Right ventricle myocardium inferior (tissue), 1 donor: ENCODE measurements around the gene TSNAX. TPM values are rescaled to one million over a fixed set of nuclear protein-coding genes. Genes with fewer than 3 reads are reported as not detected.
"Not testable (repeated sequence)": the region's sequence is repeated elsewhere in the genome, so short reads cannot be mapped to it uniquely, and the experiment has no call there.

Experiments
- ATAC-seq: fragments of 200-7000 bp; cut with Tn5 transposase; one replicate; pipeline ENCODE4 v1.9.1; 2020; ENCODE audit warnings: mild to moderate bottlenecking, moderate library complexity
- DNase-seq: peaks from one replicate; pipeline ENCODE4 v3.0.0; 2021; ENCODE audit errors: missing footprints
- intact Hi-C: fragments of 100-400 bp; cut with DNase I; formaldehyde crosslinking; loops from one replicate; pipeline ENCODE4 v1.11.0; 2022
- total RNA-seq: library from RNA; stranded (reverse); fragmentation: NEBNext Ultra II Directional; extraction: Animal tissue kit (Norgen Biotek cat#: 25700); gene quantifications from one replicate; pipeline ENCODE4 v1.2.1, GENCODE V29; 2021
- donor health status: DM: no; HTN: yes; CAD: no; lungs with severe emphysema.

Gene TSNAX
- total RNA-seq, 1 donor from 2014 or later, result 22.6 TPM

DNA sequence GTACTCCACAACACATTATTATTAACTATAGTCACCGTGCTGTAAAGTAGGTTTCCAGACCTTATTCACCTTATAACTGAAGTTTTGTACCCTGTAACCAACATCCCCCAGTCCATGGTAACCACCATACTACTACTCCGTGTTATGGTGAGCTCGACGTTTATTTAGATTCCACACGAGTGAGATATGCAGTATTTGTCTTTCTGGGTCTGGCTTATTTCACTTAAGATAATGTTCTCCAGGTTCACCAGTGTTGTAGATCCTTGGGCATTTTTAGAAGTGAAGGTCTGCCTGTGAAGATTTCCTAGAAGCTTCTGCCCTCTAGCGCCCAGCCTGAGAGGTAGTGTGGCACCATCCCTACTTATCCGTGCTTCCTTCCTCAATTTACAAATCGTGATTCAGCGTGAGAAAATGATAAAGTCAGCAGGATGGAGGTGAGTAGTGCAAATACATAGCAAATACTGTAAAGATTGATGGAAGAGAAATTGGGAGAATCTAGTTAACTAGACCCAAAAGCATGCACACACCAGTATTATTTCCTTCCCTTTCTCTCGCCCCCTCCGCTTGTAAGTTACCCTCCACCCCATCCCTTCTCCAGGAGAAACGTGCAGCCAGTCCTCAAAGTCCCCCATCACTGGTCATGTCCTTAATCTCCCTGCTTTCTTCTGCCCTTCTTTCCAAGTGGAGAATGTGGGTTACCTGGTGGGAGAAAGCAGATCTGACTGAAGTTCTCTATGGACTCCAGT, 62.2 kb downstream of the TSNAX start:
- intact Hi-C loops, result loop anchor here (1.0 to 10.0 kb wide), 3 partner anchors 63 to 232 kb away; partner anchors contain the start of genes EGLN1 and TSNAX
- DNase-seq (no peak), ATAC-seq (peak; percentile 81)

DNA sequence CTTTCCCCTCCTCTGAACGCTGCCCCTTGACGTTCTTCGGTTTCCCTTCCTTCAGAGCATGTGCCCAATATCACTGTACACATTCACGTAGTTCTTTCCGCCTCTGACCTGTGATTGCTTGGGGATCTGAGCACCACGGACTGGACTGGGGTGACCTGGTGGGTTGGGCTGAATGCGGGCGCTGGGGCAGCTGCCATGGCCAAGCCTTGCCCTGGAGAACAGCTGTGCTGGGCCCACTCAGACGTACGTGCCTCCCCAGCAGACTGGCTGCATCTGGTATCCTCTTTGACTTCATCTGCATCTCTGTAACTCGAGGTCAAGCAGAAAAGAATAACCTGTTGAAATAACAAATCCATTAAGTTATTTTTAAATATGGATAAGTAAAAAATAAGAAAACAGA, 63.0 kb downstream of the TSNAX start:
- DNase-seq (no peak), ATAC-seq (no peak)
- intact Hi-C loops, result loop anchor here (5.0 to 10.0 kb wide), 2 partner anchors 64 to 167 kb away; partner anchors contain the start of genes EGLN1 and TSNAX

DNA sequence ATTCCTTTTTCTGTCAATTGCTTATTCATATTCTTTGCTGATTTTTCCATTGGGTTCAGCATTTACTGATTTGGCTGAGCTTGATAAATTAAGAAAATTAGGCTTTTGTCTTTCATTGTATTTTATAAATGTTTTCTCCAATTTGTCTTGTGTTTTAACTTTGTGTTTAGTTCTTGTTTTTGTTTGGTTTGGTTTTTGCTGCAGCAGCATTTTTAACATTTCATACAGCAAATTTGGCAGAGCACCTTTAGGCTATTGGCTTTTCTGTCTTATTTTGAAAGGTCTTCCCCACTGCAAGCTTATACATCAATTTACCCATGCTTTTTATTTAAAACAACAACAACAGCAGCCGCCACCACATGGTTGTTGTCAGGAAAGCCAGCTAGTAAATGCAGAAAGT, 64.3 kb downstream of the TSNAX start:
- intact Hi-C loops, result loop anchor here (5.0 to 10.0 kb wide), 2 partner anchors 66 to 168 kb away; partner anchors contain the start of genes EGLN1 and TSNAX
- no peak for ATAC-seq

DNA sequence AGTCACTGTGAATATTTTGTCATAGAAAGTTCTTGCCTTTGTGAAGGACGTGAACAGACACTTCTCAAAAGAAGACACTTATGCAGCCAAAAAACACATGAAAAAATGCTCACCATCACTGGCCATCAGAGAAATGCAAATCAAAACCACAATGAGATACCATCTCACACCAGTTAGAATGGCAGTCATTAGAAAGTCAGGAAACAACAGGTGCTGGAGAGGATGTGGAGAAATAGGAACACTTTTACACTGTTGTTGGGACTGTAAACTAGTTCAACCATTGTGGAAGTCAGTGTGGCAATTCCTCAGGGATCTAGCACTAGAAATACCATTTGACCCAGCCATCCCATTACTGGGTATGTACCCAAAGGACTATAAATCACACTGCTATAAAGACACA, 64.8 kb downstream of the TSNAX start:
- intact Hi-C loops, result loop anchor here (5.0 to 10.0 kb wide), 2 partner anchors 66 to 168 kb away; partner anchors contain the start of genes EGLN1 and TSNAX
- not testable (repeated sequence) for ATAC-seq, DNase-seq

More for the DNA sequence above, 64.3 kb downstream of the TSNAX start:
- DNase-seq, result no peak

DNA sequence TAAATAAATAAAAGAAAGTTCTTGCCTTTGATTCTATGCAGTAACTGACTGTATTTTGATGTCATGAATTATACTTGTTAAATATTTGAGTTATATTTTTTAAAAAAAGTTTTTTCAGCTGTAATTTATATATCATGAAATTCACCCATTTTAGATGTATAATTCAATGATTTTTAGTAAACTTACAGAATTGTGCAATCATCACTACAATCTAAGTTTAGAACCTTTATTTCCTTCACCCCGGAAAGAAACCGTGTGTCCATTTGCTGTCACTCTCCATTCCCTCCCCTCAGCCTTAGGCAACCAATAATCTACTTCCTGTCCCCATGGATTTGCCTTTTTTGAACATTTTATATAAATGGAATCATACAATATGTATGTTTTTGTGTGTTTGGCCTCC, 65.7 kb downstream of the TSNAX start:
- intact Hi-C loops, result loop anchor here (5.0 to 10.0 kb wide), 2 partner anchors 67 to 169 kb away; partner anchors contain the start of genes EGLN1 and TSNAX
- ATAC-seq (no peak), DNase-seq (no peak)

DNA sequence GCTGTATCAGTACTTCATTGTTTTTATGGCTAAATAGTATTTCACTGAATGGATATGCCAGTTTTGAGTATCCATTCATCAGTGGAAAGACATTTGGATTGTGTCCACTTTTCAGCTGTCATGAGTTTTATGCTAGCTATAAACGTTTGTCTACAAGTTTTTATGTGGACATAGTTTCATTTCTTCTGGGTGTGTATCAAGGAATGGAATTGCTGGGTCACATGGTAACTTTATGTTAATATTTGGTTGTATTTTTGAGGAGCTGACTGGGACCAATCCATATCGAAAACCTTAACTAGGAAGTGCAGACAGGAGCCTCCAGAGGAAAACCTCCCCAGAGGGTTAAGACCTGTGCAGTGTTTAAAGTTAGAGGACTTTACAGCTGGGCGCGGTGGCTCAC, 66.3 kb downstream of the TSNAX start:
- intact Hi-C loops, result loop anchor here (5.0 to 10.0 kb wide), 2 partner anchors 67 to 170 kb away; partner anchors contain the start of genes EGLN1 and TSNAX
- DNase-seq (no peak), ATAC-seq (no peak)

DNA sequence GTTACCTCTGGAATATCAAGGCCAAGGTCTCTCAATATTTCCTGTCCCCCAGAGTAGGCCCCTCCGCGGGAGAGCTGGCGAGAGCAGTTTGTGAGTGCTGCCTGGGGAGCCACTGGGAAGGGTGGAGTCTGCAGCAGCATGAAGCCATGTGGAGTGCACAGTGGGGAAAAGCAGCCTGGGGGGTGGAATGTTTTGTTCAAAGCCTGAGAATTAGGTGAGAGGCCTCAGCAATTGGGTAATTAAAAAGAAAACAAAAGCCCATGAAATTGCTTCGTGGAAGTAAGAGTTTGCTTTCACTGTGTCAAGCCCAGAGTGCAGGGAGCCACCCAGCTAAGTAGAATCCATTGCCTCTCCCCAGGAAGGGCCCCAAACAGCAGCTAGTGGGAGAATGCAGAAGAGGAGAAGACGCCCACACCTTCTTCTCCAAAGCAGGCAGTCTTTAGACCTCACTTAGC, 67.9 kb downstream of the TSNAX start:
- ATAC-seq, result no peak
- intact Hi-C loops, result loop anchor here (10.0 kb wide), 1 partner anchor 172 kb away; the partner anchor contains the start of gene EGLN1
- no peak for DNase-seq

DNA sequence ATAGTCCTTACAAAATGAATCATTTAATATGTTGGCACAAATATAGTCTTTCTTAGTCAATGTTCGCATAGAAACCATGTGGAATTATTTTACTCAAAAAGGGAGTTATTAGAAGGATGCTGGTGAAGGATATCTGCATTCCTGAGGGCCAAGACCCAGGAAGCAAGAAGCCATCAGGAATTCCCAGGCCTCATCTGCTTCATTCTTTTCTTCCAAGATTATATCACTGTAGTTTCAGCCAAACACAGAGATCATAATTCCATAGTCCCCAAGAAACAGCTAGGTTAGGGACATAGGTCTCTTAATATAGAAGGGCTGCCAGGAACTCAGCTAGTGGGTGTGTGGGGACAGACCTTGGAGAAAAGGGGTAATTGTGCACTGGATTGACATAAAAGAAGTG, 69.5 kb downstream of the TSNAX start:
- intact Hi-C loops, result loop anchor here (10.0 kb wide), 1 partner anchor 173 kb away; the partner anchor contains the start of gene EGLN1
- DNase-seq (no peak), ATAC-seq (no peak)

DNA sequence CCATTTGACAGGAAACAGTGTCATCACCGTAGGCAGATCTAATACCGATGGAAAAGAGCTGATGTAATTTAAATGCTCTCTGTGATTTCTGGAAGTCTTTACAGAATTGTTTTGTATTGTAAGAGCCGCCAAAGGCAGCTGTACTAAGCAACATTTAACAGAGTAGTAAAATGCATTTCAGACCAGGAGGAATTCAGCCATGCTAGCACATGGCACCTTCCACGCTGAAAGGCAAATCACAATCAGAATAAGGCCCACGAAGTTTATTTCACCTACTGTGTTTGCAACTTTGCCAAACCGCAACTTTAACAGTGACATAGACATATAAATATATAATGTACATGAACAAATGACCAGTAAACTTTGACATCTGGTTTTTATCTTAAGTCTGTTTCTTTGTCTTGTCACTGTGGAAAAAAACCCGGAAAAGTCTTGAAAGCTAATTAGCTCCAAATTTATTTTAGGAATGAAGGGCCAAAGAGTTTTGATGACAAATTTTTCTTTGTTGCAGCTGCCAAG, 72.0 kb downstream of the TSNAX start:
- intact Hi-C loops, result loop anchor here (10.0 kb wide), 1 partner anchor 356 kb away; the partner anchor contains the start of gene GNPAT
- ATAC-seq, result peak; percentile 26
- DNase-seq, result no peak

DNA sequence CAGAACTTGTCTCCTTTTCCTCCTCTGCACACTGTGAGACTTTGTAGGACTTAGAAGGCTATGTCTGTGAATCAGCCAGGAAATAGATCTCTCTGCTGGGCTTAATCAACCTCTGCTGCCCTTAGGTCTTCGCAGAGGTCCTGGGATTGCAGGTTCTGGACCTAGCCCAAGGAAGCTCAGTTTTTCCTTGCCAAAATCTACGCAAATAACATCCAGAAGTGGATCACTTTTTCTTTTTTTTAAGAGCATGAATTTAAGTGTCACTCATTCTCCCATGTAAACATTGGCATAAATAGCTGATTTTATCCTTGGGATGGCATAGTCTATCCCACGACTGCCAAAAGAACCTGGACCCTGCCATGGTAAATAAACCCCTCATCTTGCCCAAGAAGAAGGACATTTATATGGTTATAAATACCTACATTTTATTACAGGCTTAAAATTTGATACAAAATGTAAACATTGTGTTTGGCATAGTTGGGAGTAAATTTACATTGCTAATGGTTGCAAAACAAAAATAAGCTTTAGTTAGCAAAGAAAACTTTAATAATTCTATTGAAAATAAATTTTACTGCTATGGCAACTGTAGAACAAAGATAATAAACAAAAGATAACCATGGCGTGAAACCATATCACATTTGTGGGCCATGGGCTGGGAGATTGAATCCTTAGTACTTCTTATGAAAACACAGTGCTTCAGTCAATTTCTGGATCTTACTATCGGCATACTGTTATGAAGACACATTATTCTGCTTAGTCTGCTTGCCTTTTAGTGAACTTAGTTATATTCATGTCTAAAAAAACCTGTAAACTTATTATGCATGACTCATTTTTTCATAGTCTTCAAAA, 73.6 kb downstream of the TSNAX start:
- DNase-seq, result no peak
- ATAC-seq, result peak; percentile 42
- intact Hi-C loops, result loop anchor here (10.0 kb wide), 1 partner anchor 357 kb away; the partner anchor contains the start of gene GNPAT

DNA sequence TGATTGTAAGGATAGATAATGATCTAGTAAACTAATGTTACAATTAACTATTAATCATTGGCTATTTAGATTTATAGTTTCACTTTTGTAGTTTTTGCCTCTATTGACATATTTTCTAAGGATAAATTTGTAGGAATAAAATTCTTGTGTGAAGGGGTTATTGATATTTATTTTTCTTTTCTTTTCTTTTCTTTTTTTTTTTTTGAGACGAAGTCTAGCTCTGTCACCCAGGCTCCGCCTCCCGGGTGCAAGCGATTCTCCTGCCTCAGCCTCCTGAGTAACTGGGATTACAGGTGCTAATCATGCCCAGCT, 74.2 kb downstream of the TSNAX start:
- ATAC-seq, result no peak
- no peak for DNase-seq
- intact Hi-C loops, result loop anchor here (10.0 kb wide), 1 partner anchor 358 kb away; the partner anchor contains the start of gene GNPAT

DNA sequence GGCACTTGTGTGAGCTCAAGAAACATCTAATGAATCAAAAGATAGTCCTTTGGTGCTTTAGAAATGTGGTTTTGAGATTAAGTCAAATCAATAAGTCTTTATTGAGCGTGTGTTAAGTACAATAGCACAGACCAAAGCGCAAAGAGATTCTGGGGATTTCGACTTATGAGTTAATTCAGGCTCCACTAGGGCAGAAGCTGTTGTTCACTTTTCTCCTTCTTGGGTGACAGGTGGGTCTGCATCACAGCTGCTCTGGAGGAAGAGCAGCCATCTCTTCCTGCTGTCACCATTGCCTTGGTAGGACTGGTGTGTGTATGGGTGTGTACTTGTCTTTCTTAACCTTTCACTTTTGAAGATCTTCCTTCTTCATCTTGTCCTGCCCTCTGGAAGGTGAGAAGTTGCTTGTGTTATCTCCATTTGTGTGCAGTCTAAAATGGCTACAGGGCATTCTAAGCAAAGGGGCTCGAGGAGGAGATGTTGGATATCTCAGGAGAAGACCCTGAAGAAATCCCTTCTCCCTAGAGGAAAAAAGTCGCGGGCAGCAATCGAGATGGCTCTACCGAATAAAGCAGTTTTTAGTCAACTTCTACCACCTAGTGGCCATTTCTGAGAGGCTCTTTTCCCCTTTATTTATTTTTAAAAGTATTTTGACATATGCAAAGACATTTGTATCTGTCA, 75.3 kb downstream of the TSNAX start:
- no peak for DNase-seq
- intact Hi-C loops, result loop anchor here (10.0 kb wide), 1 partner anchor 359 kb away; the partner anchor contains the start of gene GNPAT

DNA sequence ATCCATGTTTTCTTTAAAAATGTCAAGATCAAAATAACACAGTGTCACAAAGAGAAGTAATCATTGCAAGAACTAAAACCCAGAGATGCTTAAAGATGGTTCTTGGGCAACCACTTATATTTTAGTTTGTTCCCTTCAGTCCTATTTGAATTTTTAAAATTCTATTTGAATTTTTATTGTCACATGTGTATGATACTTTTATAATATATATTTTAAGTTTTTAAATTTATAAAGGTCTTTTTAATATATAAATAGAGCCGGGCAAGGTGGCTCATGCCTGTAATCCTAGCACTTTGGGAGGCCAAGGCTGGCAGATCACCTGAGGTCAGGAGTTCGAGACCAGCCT, 75.8 kb downstream of the TSNAX start:
- ATAC-seq (no peak), DNase-seq (no peak)
- intact Hi-C loops, result loop anchor here (10.0 kb wide), 1 partner anchor 359 kb away; the partner anchor contains the start of gene GNPAT

More for the DNA sequence above, 75.3 kb downstream of the TSNAX start:
- peak; percentile 39 for ATAC-seq

DNA sequence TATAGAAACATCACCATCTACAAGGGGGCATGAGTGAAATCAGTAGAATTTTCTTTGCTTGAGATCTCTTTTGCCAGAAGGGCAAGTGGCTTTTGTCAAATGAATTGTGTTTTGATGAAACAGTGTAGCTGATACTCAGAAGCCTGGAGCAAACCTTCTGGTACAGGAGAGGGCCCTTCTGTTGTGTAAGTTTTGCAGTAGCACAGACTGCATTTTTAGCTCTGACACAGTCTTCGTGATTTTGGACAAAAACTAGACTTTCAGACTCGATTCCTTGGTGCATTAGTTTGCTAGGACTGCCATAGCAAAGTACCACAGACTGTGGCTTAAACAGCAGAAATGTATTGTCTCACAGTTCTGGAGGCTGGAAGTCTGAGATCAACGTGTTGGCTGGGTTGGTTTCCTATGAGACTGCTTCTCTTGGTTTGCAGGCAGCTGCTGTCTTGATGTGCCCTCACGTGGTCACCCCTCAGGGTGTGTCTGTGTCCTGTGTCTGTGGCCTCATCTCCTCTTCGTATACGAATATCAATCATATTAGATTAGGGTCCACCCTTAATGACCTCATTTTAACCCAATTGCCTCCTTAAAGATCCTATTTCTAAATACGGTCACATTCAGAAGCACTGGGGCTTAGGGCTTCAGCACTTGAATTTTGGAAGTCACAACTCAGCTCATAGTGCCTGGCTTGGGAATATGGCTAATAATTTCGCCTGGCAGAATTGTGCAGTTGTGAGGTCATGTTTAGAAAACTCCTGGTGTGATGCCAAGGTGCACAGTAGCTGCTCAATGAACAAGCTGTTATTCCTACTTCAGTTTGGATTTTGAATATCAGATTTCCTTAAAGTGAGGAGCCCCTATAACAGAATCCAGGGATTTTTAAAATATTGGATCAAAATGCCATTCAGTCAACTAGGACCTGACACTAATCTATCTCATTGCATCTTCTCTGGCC, 77.0 kb downstream of the TSNAX start:
- no peak for ATAC-seq
- intact Hi-C loops, result loop anchor here (10.0 kb wide), 1 partner anchor 361 kb away; the partner anchor contains the start of gene GNPAT
- no peak for DNase-seq

DNA sequence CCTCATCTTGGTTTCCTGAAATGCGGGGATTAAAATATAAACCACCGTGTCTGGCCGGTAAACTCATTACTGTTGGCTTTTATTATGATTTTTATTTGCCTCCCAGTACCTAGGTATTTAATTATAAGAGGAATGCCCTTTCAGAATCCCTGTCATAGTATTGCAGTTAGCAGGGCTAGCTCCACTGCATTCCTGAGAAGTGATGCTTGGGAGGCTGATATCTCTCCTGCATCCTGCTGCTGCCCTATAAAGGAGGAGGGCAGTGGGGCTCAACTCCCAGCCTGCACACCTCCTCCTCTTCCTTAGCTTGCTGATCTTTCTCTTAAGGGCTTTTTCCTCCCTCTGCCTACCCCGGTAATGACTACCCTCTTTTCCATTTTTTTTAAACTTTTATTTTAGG, 78.2 kb downstream of the TSNAX start:
- intact Hi-C loops, result loop anchor here (10.0 kb wide), 1 partner anchor 362 kb away; the partner anchor contains the start of gene GNPAT
- no peak for ATAC-seq

DNA sequence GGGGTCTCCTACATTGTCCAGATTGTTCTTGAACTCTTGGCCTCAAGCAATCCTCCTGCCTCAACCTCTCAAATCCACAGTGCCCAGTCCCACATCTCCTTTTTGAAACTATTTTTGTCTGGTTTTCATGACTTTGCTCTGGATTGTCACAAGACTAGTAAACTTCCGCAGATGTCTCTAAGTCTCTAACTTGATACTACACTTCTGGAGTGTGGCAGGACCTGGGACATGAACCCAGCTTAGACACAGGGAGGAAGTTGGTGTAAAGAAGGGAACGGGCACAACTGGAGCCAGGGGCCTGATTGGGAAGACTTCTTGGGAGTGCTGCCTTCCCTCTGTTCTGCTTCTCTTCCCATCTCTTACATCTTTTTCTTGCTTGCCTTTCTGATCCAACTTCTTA, 81.9 kb downstream of the TSNAX start:
- intact Hi-C loops, result no loop called here
- peak; percentile 37 for ATAC-seq
- no peak for DNase-seq

More for the DNA sequence above, 78.2 kb downstream of the TSNAX start:
- DNase-seq, result no peak

DNA sequence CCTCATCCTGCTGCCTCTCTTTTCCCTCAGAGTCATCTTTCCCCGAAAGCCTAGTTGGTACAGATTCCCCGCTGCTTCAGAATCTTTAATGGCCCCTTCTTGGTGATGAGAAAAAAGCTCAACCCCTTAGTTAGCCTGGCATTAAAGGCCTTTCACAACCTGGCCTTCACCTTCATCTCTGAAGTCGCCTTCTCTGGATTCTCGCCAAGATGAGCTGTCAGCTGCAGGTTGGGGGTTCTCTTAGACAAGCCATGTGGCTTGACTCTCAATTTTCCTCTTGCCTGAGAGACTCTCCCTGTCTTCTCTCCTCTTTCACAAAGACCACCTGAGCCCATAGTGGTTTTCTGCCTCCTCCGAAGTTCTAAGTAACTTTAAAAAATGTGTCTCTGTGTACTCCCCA, 82.6 kb downstream of the TSNAX start:
- intact Hi-C loops, result no loop called here
- ATAC-seq, result no peak

More for the DNA sequence above, 82.6 kb downstream of the TSNAX start:
- DNase-seq, result no peak
